Suprapubic skin (tissue), 4 donors: ENCODE data around the gene PRSS21.

Experiments
- EP300 ChIP-seq: sonication (generic); formaldehyde crosslinking; IDR thresholded peaks from one replicate; pipeline ENCODE4 v1.6.1; 2017; ENCODE audit warnings: antibody characterized with exemption
- POLR2A ChIP-seq, 2 donors: fragments of 450-650 bp; IDR thresholded peaks; one replicate each; pipeline ENCODE4 v1.6.1; 2017; ENCODE audit warnings: antibody characterized with exemption in 2 of 2, mild to moderate bottlenecking in 2 of 2, moderate library complexity in 2 of 2
- POLR2AphosphoS5 ChIP-seq, 3 donors: sonication (generic); formaldehyde crosslinking; IDR thresholded peaks; one replicate each; pipeline ENCODE4 v1.6.1; 2017; ENCODE audit warnings: antibody characterized with exemption in 3 of 3
- TF ChIP-seq, protein P1 (sequence below), 2 donors: fragments of 200-600 bp in 1 of 2; fragments of 450-650 bp in 1 of 2; sonication (generic) in 1 of 2; IDR thresholded peaks; one replicate each; pipeline ENCODE4 v1.5.1; 2016 to 2019; ENCODE audit warnings: antibody characterized with exemption in 2 of 2, mild to moderate bottlenecking in 1 of 2, moderate library complexity in 1 of 2

- TF ChIP-seq EP300 (no peak), POLR2A (IDR thresholded peaks at IDR 0.05) (no peak), POLR2AphosphoS5 (IDR thresholded peaks at IDR 0.05) (no peak)
- TF ChIP-seq, protein P1, sequence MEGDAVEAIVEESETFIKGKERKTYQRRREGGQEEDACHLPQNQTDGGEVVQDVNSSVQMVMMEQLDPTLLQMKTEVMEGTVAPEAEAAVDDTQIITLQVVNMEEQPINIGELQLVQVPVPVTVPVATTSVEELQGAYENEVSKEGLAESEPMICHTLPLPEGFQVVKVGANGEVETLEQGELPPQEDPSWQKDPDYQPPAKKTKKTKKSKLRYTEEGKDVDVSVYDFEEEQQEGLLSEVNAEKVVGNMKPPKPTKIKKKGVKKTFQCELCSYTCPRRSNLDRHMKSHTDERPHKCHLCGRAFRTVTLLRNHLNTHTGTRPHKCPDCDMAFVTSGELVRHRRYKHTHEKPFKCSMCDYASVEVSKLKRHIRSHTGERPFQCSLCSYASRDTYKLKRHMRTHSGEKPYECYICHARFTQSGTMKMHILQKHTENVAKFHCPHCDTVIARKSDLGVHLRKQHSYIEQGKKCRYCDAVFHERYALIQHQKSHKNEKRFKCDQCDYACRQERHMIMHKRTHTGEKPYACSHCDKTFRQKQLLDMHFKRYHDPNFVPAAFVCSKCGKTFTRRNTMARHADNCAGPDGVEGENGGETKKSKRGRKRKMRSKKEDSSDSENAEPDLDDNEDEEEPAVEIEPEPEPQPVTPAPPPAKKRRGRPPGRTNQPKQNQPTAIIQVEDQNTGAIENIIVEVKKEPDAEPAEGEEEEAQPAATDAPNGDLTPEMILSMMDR (IDR thresholded peaks at IDR 0.05): no peak
Measured at GRCh38 chr16:2808181-2808580, 8.9 kb upstream of the PRSS21 start.
